ENCODE measurements around the gene NFIB. TPM values are rescaled to one million over a fixed set of nuclear protein-coding genes. Genes with fewer than 3 reads are reported as not detected.

The NFIB gene
- total and polyA plus RNA-seq, 2 of the 4 experiments (the other 2 are of a cell fraction) = 1.4 to 2.0 TPM

- no peaks in the 10 kb centered on the region; the same call in 1 of the 2 replicates for H3K27me3 ChIP-seq (ENCODE audit: control insufficient read depth, insufficient read depth, low read length)
- H2BK120ac ChIP-seq (ENCODE audit: low read depth, low read length) = no peak overlapping the region
- H2BK20ac ChIP-seq (ENCODE audit: low read depth, low read length) = no peak overlapping the region
- WGBS, 2 experiments (ENCODE audit: extremely low coverage in 2 of 2, insufficient read length in 1 of 2) = no CpG with 5 or more reads among the region's 5 CpGs
- DNase-seq = no peak
- ChIA-PET CTCF (no interaction called here), POLR2A (ENCODE audit: unreplicated experiment) (no interaction called here)
- H3K14ac ChIP-seq (replicated peaks; ENCODE audit: low read depth, low read length) = no peak overlapping the region
- H4K8ac ChIP-seq (ENCODE audit: low read depth in 2 of 2, low read length in 2 of 2) = no peak overlapping the region
- no peaks in the 10 kb centered on the region for H3K9me3 ChIP-seq (ENCODE audit: control insufficient read depth, insufficient read depth, low read length)
- no peak overlapping the region for H3K56ac ChIP-seq (ENCODE audit: extremely low read depth, insufficient read depth, low read length)
- BruUV-seq (replicated peaks) = no TSS peak
- no peak overlapping the region for H3K4me2 ChIP-seq (ENCODE audit: low read depth, low read length)
- no peaks in the 10 kb centered on the region for H3K36me3 ChIP-seq (ENCODE audit: control insufficient read depth, insufficient read depth, low read length)
- H2BK15ac ChIP-seq (ENCODE audit: low read depth, low read length) = no peak overlapping the region
- no peak overlapping the region for H3K4me3 ChIP-seq (ENCODE audit: insufficient read depth, low read depth, low read length)
- H3K18ac ChIP-seq (ENCODE audit: low read depth, low read length) = no peak overlapping the region
- dilution Hi-C loops (cut with HindIII; ENCODE audit: low sequenced_read_pairs, unreplicated experiment) = no loop called here
- no peaks in the 10 kb centered on the region for H3K4me1 ChIP-seq (ENCODE audit: control insufficient read depth, insufficient read depth, low read length)
- H3K27ac ChIP-seq (ENCODE audit: insufficient read depth, low read length) = no peak overlapping the region
- H3K79me1 ChIP-seq (ENCODE audit: low read depth in 1 of 2, low read length in 2 of 2) = no peaks in the 10 kb centered on the region
- no peak overlapping the region for H4K5ac ChIP-seq (ENCODE audit: low read depth, low read length)
- no peak for ATAC-seq (ENCODE audit: low read depth)
- H2BK5ac ChIP-seq (ENCODE audit: low read depth, low read length, poor library complexity, severe bottlenecking) = no peak overlapping the region
- in situ Hi-C loops (cut with MboI; ENCODE audit: low sequenced_read_pairs) = no loop called here
- intact Hi-C loops (cut with micrococcal nuclease) = no loop called here
- no peak overlapping the region for H3K9ac ChIP-seq (ENCODE audit: low read depth, low read length)
- no peak overlapping the region for H2AK5ac ChIP-seq (ENCODE audit: low read depth, low read length)
- no peak overlapping the region for H2AFZ ChIP-seq (replicated peaks; ENCODE audit: low read length, poor library complexity)
- no peak overlapping the region for H4K91ac ChIP-seq (ENCODE audit: insufficient read depth, low read depth, low read length)
- H3K9me1 ChIP-seq (ENCODE audit: insufficient read depth, low read length) = no peaks in the 10 kb centered on the region
- H3K4ac ChIP-seq (ENCODE audit: low read depth, low read length) = no peak overlapping the region
- TF ChIP-seq MAFK (IDR thresholded peaks at IDR 0.05; ENCODE audit: low read depth, low read length) (no peak), BHLHE40 (IDR thresholded peaks at IDR 0.05; ENCODE audit: low read depth, low read length) (no peak), RCOR1 (IDR thresholded peaks at IDR 0.05; ENCODE audit: insufficient replicate concordance, low read length) (no peak), MXI1 (IDR thresholded peaks at IDR 0.05; ENCODE audit: borderline replicate concordance, low read depth, low read length) (no peak), NFE2L2 (IDR thresholded peaks at IDR 0.05; ENCODE audit: low read depth, low read length) (no peak), CHD1 (IDR thresholded peaks at IDR 0.05; ENCODE audit: low read depth, low read length) (no peak), CTCF (conservative IDR thresholded peaks at IDR 0.05; ENCODE audit: low read depth, low read length) (no peak), CEBPB (IDR thresholded peaks at IDR 0.05; ENCODE audit: low read depth, low read length) (no peak), USF2 (IDR thresholded peaks at IDR 0.05; ENCODE audit: low read depth, low read length) (no peak), POLR2A (IDR thresholded peaks at IDR 0.05; ENCODE audit: low read depth, low read length) (no peak), MAZ (IDR thresholded peaks at IDR 0.05; ENCODE audit: borderline replicate concordance, low read depth, low read length) (no peak), ELK1 (IDR thresholded peaks at IDR 0.05; ENCODE audit: borderline replicate concordance, low read depth, low read length) (no peak), RFX5 (IDR thresholded peaks at IDR 0.05; ENCODE audit: low read depth, low read length) (no peak), FOS (IDR thresholded peaks at IDR 0.05; ENCODE audit: low read depth, low read length) (no peak), RAD21 (IDR thresholded peaks at IDR 0.05; ENCODE audit: low read length) (no peak), SMC3 (IDR thresholded peaks at IDR 0.05; ENCODE audit: low read depth, low read length) (no peak)
- no peak overlapping the region for H2AK9ac ChIP-seq (replicated peaks; ENCODE audit: low read depth, low read length, poor library complexity)
- H3K23ac ChIP-seq (ENCODE audit: low read depth, low read length) = no peak overlapping the region
- H4K20me1 ChIP-seq (ENCODE audit: insufficient read depth, low read length) = no peaks in the 10 kb centered on the region
These were observed 255.6 kb downstream of the NFIB start for GRCh38 chr9:14058325-14058688.
